H1 (cell line): Measurements from ENCODE around the gene FDXACB1. TPM values are rescaled to one million over a fixed set of nuclear protein-coding genes. Genes with fewer than 3 reads are reported as not detected.

Experiments used
- CTCF ChIA-PET: fragments of 300-600 bp; sonication (Branson Sonifier 250); formaldehyde crosslinking; loops from one replicate; lab custom pipeline; 2021; ENCODE audit not compliant: partially characterized antibody; lab: Charles Lee
- POLR2A ChIA-PET: fragments of 300-600 bp; sonication (Branson Sonifier 250); formaldehyde crosslinking; loops from one replicate; lab custom pipeline; 2021; ENCODE audit warnings: inconsistent platforms; ENCODE audit not compliant: partially characterized antibody; lab: Charles Lee
- DNase-seq, 2 experiments: peaks; one replicate each; pipeline versions ENCODE4 v3.0.0 to v3.0.0-alpha.2; 2010 to 2022; ENCODE audit warnings: low spot score in 2 of 2, low read depth in 1 of 2, mixed read lengths in 1 of 2
- FAIRE-seq: peaks from 2 replicates; lab custom pipeline; 2011; peaks lifted over from hg19 to GRCh38; lab: Jason Lieb, UNC
- H2AFZ ChIP-seq: 2 replicates; pipeline ENCODE4 v1.8.1; 2012; ENCODE audit warnings: low read length, inconsistent platforms
- H2AK5ac ChIP-seq: 2 replicates; pipeline ENCODE4 v1.6.1; 2013; ENCODE audit warnings: low read depth, low read length
- H2BK120ac ChIP-seq: replicated peaks from 2 replicates; pipeline ENCODE3; 2013; ENCODE audit warnings: low read depth, low read length, inconsistent platforms
- H2BK12ac ChIP-seq: 2 replicates; pipeline ENCODE4 v1.6.1; 2013; ENCODE audit warnings: low read depth, low read length
- H2BK15ac ChIP-seq: 2 replicates; pipeline ENCODE4 v1.6.1; 2013; ENCODE audit warnings: low read length
- H2BK20ac ChIP-seq: 2 replicates; pipeline ENCODE4 v1.6.1; 2013; ENCODE audit warnings: low read length
- H2BK5ac ChIP-seq: 2 replicates; pipeline ENCODE4 v1.6.1; 2013; ENCODE audit warnings: low read depth, low read length
- H3K14ac ChIP-seq: 2 replicates; pipeline ENCODE4 v1.6.1; 2013; ENCODE audit warnings: inconsistent platforms; ENCODE audit not compliant: insufficient read length
- H3K18ac ChIP-seq: 2 replicates; pipeline ENCODE4 v1.6.1; 2013; ENCODE audit warnings: low read length; ENCODE audit errors: extremely low read depth
- H3K23ac ChIP-seq: 2 replicates; pipeline ENCODE4 v1.6.1; 2013; ENCODE audit warnings: inconsistent platforms; ENCODE audit not compliant: insufficient read length
- H3K23me2 ChIP-seq: 2 replicates; pipeline ENCODE4 v1.6.1; 2013; ENCODE audit warnings: low read depth, low read length
- H3K27ac ChIP-seq: 2 replicates; pipeline ENCODE4 v1.6.1; 2011; ENCODE audit warnings: low read depth, low read length, inconsistent platforms
- H3K27me3 ChIP-seq, 4 experiments: replicated peaks in 1 of 4; 1 replicate in 1 of 4; 2 replicates in 3 of 4; pipeline versions ENCODE4 v1.6.1 to v1.8.1; 2011 to 2013; ENCODE audit warnings: low read length in 3 of 4, mild to moderate bottlenecking in 3 of 4, inconsistent platforms in 2 of 4, mixed read lengths in 2 of 4, moderate library complexity in 1 of 4; ENCODE audit not compliant: control insufficient read depth in 3 of 4, insufficient read depth in 3 of 4; ENCODE audit errors: extremely low read depth in 1 of 4
- H3K36me3 ChIP-seq, 4 experiments: 2 replicates each; pipeline versions ENCODE4 v1.6.1 to v1.8.1; 2011 to 2013; ENCODE audit warnings: mild to moderate bottlenecking in 4 of 4, low read length in 3 of 4, moderate library complexity in 2 of 4, control low read depth in 1 of 4, inconsistent platforms in 1 of 4; ENCODE audit not compliant: insufficient read depth in 4 of 4, control insufficient read depth in 2 of 4
- H3K4ac ChIP-seq: replicated peaks from 2 replicates; pipeline ENCODE3; 2013; ENCODE audit warnings: low read length, low read depth, mixed read lengths, inconsistent platforms; ENCODE audit not compliant: insufficient read length
- H3K4me1 ChIP-seq, 4 experiments: replicated peaks in 1 of 4; 1 replicate in 1 of 4; 2 replicates in 3 of 4; pipeline versions ENCODE4 v1.6.1 to v1.8.1; 2011 to 2013; ENCODE audit warnings: low read length in 3 of 4, inconsistent platforms in 2 of 4, mixed read lengths in 1 of 4; ENCODE audit not compliant: insufficient read depth in 4 of 4, control insufficient read depth in 3 of 4
- H3K4me2 ChIP-seq, 2 experiments: 2 replicates each; pipeline versions ENCODE4 v1.6.1 to v1.8.1; 2011 to 2013; ENCODE audit warnings: low read depth in 2 of 2, low read length in 2 of 2, control low read depth in 1 of 2, inconsistent platforms in 1 of 2, mild to moderate bottlenecking in 1 of 2; ENCODE audit not compliant: insufficient read depth in 1 of 2
- H3K4me3 ChIP-seq, 4 experiments: fragments of 200-600, 300-600 bp in 1 of 4; sonication (generic), shearing (Covaris generic), sonication (Bioruptor Twin) in 1 of 4; 2 replicates each; pipeline versions ENCODE4 v1.5.1 to v1.8.1; 2011 to 2016; ENCODE audit warnings: low read length in 4 of 4, low read depth in 3 of 4, control low read depth in 2 of 4, inconsistent platforms in 2 of 4, mild to moderate bottlenecking in 2 of 4, mixed read lengths in 1 of 4, moderate library complexity in 1 of 4; ENCODE audit not compliant: insufficient read depth in 2 of 4; ENCODE audit errors: extremely low read depth in 1 of 4
- H3K56ac ChIP-seq: replicated peaks from 2 replicates; pipeline ENCODE3; 2013; ENCODE audit warnings: low read depth, mild to moderate bottlenecking, mixed read lengths, low read length, inconsistent platforms; ENCODE audit not compliant: insufficient read length
- H3K79me1 ChIP-seq: 2 replicates; pipeline ENCODE4 v1.6.1; 2013; ENCODE audit warnings: low read depth, low read length, control low read depth
- H3K79me2 ChIP-seq, 2 experiments: 2 replicates each; pipeline versions ENCODE4 v1.6.1 to v1.8.1; 2012 to 2013; ENCODE audit warnings: low read length in 2 of 2, mild to moderate bottlenecking in 2 of 2, inconsistent platforms in 1 of 2; ENCODE audit not compliant: insufficient read depth in 2 of 2, control insufficient read depth in 1 of 2
- H3K9ac ChIP-seq, 4 experiments: replicated peaks in 1 of 4; 1 replicate in 1 of 4; 2 replicates in 3 of 4; pipeline versions ENCODE4 v1.6.1 to v1.8.1; 2011 to 2013; ENCODE audit warnings: low read depth in 3 of 4, low read length in 3 of 4, control low read depth in 2 of 4, mild to moderate bottlenecking in 2 of 4, moderate library complexity in 2 of 4, inconsistent platforms in 1 of 4; ENCODE audit errors: extremely low read depth in 1 of 4
- H3K9me3 ChIP-seq, 2 experiments: 2 replicates each; pipeline versions ENCODE4 v1.6.1 to v1.8.1; 2012 to 2013; ENCODE audit warnings: mild to moderate bottlenecking in 2 of 2, moderate library complexity in 2 of 2, control low read depth in 1 of 2, inconsistent platforms in 1 of 2, low read depth in 1 of 2, low read length in 1 of 2, mixed read lengths in 1 of 2; ENCODE audit not compliant: insufficient read depth in 2 of 2
- H4K20me1 ChIP-seq, 2 experiments: replicated peaks in 1 of 2; 2 replicates each; pipeline versions ENCODE3 to v1.8.1; 2011 to 2013; ENCODE audit warnings: inconsistent platforms in 2 of 2, low read length in 2 of 2, mild to moderate bottlenecking in 1 of 2; ENCODE audit not compliant: insufficient read depth in 2 of 2, control insufficient read depth in 1 of 2
- H4K5ac ChIP-seq: 2 replicates; pipeline ENCODE4 v1.6.1; 2013; ENCODE audit warnings: low read length, low read depth, mixed read lengths, inconsistent platforms; ENCODE audit not compliant: insufficient read length
- H4K8ac ChIP-seq: 2 replicates; pipeline ENCODE4 v1.8.0; 2013; ENCODE audit warnings: mild to moderate bottlenecking, moderate library complexity, low read length, inconsistent platforms; ENCODE audit not compliant: insufficient read depth; ENCODE audit errors: extremely low read depth
- H4K91ac ChIP-seq: replicated peaks from 2 replicates; pipeline ENCODE3; 2013; ENCODE audit warnings: low read length, mixed read lengths, inconsistent platforms; ENCODE audit not compliant: insufficient read length
- RAD21 ChIP-seq, 2 experiments: IDR thresholded peaks in 1 of 2; conservative IDR thresholded peaks in 1 of 2; 2 replicates each; pipeline ENCODE4 v1.6.1; 2011; ENCODE audit warnings: low read depth in 2 of 2, low read length in 2 of 2, improper control_type of control experiment in 1 of 2, inconsistent platforms in 1 of 2, mild to moderate bottlenecking in 1 of 2, moderate library complexity in 1 of 2
- WGBS, 2 experiments: shearing (Covaris generic) in 1 of 2; methylation state at CpG; one replicate each; pipeline versions ENCODE4 v1.1.6 to v1.1.7; 2013 to 2015; ENCODE audit warnings: low lambda C conversion rate in 2 of 2, mixed read lengths in 2 of 2, inconsistent platforms in 1 of 2, low coverage in 1 of 2, missing lambda C conversion rate in 1 of 2; ENCODE audit not compliant: insufficient replicate concordance in 2 of 2, insufficient coverage in 1 of 2, insufficient read length in 1 of 2; ENCODE audit errors: extremely low coverage in 1 of 2, missing lambda C conversion rate in 1 of 2; 5-methylcytosine and 5-hydroxymethylcytosine counted together
- polyA plus RNA-seq, 7 experiments: library from polyadenylated mRNA; depleted of rRNA in 3 of 7; stranded (reverse) in 5 of 7; unstranded in 2 of 7; fragments of >200 nt in 5 of 7; fragments of 200-250 nt in 2 of 7; gene quantifications; 1 replicate in 5 of 7; 2 replicates in 1 of 7; 4 replicates in 1 of 7; pipeline versions ENCODE4 v1.2.1 to v1.2.3, GENCODE V29; 2011 to 2013; ENCODE audit warnings: missing spikeins in 2 of 7, mixed read lengths in 2 of 7
- total RNA-seq: library from RNA; stranded (reverse); fragmentation: NEBNext Ultra II Directional; extraction: Animal tissue kit (Norgen Biotek cat#: 25700); gene quantifications from 2 replicates; pipeline ENCODE4 v1.2.1, GENCODE V29; 2021

FDXACB1 gene
- total and polyA plus RNA-seq, 2 of the 8 experiments (the other 6 are each of a cell fraction or from before 2014, with no cell fraction given) = 1.4 to 2.3 TPM

DNA sequence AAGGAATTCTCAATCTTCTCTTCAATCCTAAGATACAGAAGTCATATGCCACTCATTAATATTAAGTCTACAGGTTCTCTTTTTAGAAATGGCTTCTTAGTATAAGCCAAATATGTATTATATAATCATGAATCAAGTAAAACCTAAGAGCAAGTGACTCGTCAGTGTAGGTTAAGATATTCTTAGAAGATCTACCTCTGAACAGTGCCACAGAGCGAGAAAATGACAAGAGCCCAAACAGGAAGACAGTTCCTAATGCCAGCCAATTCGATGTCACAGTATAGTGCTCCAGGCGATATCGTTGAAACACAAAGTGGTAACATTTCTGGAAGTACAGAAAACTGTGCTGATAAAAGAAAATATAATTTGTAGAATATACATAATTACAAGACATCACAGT is 40.9 kb downstream of the FDXACB1 start:
- TF ChIP-seq RAD21 (IDR thresholded peaks at IDR 0.05 in 1 of 2, conservative IDR thresholded peaks at IDR 0.05 in 1 of 2; ENCODE audit: low read depth in 2 of 2, low read length in 2 of 2) = no peak
- H3K23ac ChIP-seq = no peak overlapping the region
- H3K18ac ChIP-seq = no peak overlapping the region
- no peaks in the 10 kb centered on the region for H3K79me1 ChIP-seq
- no peak overlapping the region for H3K56ac ChIP-seq
- H3K9me3 ChIP-seq = no peaks in the 10 kb centered on the region
- no peaks in the 10 kb centered on the region for H4K20me1 ChIP-seq
- H4K91ac ChIP-seq = no peak overlapping the region
- H3K27ac ChIP-seq = no peak overlapping the region
- no peak overlapping the region for H2AFZ ChIP-seq
- no peak overlapping the region for H2BK15ac ChIP-seq
- H3K4me1 ChIP-seq = peaks cover 0 to 7% (median 3%) of the 10 kb centered on the region in 4 experiments; a peak in 2 of 7 replicates
- no peaks in the 10 kb centered on the region for H3K27me3 ChIP-seq
- no peak overlapping the region for H3K14ac ChIP-seq
- H3K4me2 ChIP-seq = no peak overlapping the region
- H2BK12ac ChIP-seq = no peak overlapping the region
- no peak overlapping the region for H3K4me3 ChIP-seq
- no peak overlapping the region for H2BK120ac ChIP-seq
- DNase-seq (no peak), FAIRE-seq (no peak)
- no peak overlapping the region for H4K8ac ChIP-seq
- H3K79me2 ChIP-seq = no peaks in the 10 kb centered on the region
- H3K23me2 ChIP-seq = no peaks in the 10 kb centered on the region
- no peak overlapping the region for H3K9ac ChIP-seq
- ChIA-PET CTCF (interaction anchor here (0.6 to 1.3 kb wide), 2 partner anchors 40 to 71 kb away, joined by 3 read pairs; no protein-coding TSS in a partner anchor), POLR2A (no interaction called here)
- H2BK5ac ChIP-seq = no peak overlapping the region
- no peak overlapping the region for H4K5ac ChIP-seq
- no peak overlapping the region for H3K4ac ChIP-seq
- no peak overlapping the region for H2AK5ac ChIP-seq
- H3K36me3 ChIP-seq = no peaks in the 10 kb centered on the region; a peak in 2 of 8 replicates
- 92% methylated on average over 5 of the region's 5 CpGs; no CpG with 5 or more reads in 1 of the 2 experiments for WGBS, 2 experiments
- H2BK20ac ChIP-seq = no peak overlapping the region
